HK-2 (cell line): ENCODE results near the gene CROCC2.

Experiments
- DNase-seq: peaks from one replicate; pipeline ENCODE4 v3.0.0-alpha.2; 2018; ENCODE audit not compliant: unreplicated experiment

CROCC2 gene

DNA sequence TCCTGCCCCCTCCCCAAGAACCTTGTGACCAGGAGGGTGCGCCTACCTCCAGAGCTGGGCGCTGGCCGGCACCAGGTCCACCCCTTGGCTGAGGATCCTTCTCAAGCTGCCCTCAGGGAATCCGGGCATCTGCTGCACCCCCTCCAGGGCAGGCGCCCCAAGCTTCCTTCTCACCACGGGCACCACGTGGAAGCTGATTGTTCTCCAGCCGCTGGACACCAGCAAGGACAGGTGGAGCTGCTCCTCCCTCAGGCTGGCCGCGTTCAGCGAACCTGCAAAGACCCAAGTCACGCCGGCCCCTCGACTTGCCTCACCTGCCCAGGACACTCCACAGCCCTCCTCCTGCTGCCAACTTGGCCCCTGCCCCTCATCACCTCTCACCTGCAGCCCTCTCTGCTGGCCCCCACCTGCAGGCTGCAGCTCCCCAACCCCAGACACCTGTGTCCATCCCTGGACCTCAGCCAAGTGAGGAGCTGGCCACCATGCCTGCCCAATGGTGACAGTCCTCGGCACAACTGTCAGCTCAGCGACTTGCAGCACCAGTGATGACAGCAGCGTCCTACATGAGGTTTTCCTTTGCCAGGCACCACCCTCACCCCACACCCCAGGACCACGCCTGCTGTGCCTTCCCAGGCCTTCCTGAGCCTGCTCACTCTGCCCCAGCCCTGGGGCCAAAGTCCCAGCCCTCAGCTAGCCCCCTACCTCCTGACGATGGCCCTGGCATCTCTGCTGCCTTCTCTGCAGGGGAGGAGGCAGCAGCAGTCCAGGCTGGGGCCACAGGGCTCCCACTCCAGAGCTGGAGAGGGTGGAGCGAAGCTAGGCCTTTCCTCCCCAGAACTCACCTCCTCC is 14.4 kb upstream of the CROCC2 start:
- DNase-seq = no peak

GRCh38 chr2:240892356-240892755 is 13.8 kb upstream of the CROCC2 start:
- DNase-seq = no peak

GRCh38 chr2:240892925-240893324 is 13.2 kb upstream of the CROCC2 start:
- DNase-seq = no peak

DNA sequence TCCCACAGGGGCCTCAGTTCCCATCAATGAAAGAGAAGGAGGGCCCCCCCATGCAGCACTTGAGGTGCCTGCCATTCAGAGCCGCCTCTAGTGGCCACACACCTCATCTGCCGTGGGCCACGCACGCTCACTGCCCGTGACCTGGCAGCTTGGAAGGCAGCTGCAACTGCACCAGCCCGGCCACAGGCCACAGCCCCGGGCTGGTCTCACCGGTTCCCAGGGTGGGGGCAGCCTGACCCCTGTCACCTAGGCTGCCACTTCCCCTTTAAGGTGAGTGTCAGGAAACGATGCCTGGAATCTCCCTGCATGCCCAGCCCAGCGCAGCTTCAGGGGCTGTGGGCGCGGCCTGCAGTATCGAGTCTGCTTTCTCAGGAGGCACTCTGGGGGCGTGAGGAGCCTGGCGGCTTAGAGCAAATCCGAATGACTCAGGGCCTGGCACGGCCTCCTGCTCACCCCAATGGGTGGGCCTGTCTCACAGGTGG is 12.7 kb upstream of the CROCC2 start:
- peak; percentile 37 for DNase-seq

GRCh38 chr2:240894006-240894405 is 12.1 kb upstream of the CROCC2 start:
- DNase-seq = no peak

- DNase-seq = no peak
Observed at GRCh38 chr2:240894836-240895558, 11.1 kb upstream of the CROCC2 start.

- DNase-seq = peak; percentile 29
Observed at GRCh38 chr2:240895656-240896388, 10.3 kb upstream of the CROCC2 start, which contains the start of gene MAB21L4. MAB21L4 (minus strand) TSS chr2:240896156; CDS start chr2:240895997, 159 bp downstream.

- DNase-seq = no peak
Observed at GRCh38 chr2:240896394-240896793, 9.7 kb upstream of the CROCC2 start.

GRCh38 chr2:240896871-240897692 is 9.1 kb upstream of the CROCC2 start:
- DNase-seq = no peak

DNA sequence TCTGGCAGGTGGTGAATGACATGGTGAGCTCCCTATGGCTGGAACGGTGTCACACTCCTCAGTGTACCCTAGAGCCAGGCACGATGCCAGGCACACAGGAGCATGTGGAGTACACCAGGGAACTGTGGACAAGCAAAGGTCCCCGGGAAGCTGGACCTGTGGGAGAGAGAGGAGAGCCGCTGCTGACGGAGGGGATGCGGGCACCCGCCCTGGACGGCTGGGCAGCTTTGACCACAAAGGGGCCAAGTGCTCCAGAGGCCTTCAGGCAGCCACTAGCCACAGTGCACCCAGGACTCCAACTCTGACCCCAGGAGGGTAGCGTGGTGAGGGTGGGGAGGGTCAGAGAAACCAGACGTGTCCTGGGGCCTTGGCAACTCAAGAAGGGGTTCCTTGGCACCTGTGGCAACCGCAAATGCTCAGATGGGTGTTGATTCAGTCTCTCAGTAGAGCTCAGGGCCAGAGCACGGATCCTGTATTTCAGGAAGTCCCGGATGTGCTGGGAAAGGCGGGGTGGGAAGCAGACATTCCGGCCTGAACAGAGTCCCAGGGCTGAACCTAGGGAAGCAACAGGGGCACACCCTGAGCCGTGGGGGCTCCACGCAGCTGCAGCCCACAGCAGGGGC is 7.9 kb upstream of the CROCC2 start:
- DNase-seq = no peak

- DNase-seq = no peak
Observed at GRCh38 chr2:240898731-240899467, 7.2 kb upstream of the CROCC2 start.

- no peak for DNase-seq
Observed at GRCh38 chr2:240899468-240899865, 6.7 kb upstream of the CROCC2 start.

- no peak for DNase-seq
Observed at GRCh38 chr2:240900141-240900860, 5.8 kb upstream of the CROCC2 start.

DNA sequence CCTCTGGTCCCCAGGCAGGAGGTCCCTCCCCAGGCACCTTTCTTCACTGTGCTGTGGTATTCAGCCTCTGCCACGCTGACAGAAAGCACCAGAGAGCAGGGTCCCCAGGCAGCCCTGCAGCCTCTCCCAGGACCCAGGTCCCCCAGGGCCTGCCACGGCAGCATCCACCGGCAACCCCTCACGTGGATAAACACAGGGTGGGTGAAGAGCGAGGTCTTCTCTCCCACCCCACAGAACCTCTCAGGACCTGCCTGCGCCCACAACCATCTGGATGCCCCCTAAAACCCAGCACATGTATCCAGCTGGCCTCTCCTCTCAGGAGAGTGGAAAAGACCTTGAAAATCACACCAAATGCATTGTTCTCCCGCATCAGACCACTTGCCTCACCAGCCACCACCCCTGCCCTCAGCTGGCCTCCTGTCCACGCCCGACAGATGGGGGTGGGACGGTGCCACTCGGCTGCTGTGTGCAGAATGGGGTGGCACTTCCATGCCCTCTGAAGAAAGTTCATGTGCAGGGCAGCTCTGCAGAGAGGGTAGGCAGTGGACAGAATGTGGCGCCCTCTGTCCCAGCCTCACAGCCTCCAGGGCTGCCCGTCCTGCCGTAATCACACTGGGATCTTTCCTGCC is 4.0 kb upstream of the CROCC2 start:
- DNase-seq = no peak

DNA sequence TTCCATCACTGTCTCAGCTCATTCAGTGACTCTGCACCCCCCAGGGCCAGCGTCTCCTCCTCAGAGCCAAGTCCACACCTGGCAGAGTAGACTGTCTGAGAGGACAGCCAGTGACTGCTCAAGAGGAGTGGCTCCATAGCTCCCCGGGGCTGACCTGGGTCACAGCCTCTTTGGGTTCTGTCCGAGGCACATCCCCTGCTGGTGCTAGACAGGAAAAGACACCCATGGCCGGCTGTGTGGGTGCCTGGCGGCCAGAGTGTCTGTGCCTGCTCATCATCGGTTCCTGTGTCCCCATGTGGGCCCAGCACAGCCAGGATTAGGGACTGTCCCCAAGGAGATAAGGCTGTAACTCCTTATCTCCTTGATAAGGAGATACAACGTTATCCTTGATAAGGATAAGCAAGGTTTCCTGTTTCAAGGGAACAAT is 3.5 kb upstream of the CROCC2 start:
- no peak for DNase-seq

- no peak for DNase-seq
Observed at GRCh38 chr2:240903191-240904060, 2.7 kb upstream of the CROCC2 start.

- DNase-seq = no peak
Observed at GRCh38 chr2:240904216-240905175, 1.6 kb upstream of the CROCC2 start.
